CD4-positive, alpha-beta T cell treated with Interleukin-17A for 1 hour (primary cell): ENCODE results near the gene CKAP5.
"Not testable (repeated sequence)": the region's sequence is repeated elsewhere in the genome, so short reads cannot be mapped to it uniquely, and the experiment has no call there.

Source experiments
- DNase-seq: peaks from one replicate; pipeline ENCODE4 v3.0.0-alpha.2; 2020

CKAP5 gene

GRCh38 chr11:46725338-46726205 is 120.5 kb downstream of the CKAP5 start:
- DNase-seq = no peak

DNA sequence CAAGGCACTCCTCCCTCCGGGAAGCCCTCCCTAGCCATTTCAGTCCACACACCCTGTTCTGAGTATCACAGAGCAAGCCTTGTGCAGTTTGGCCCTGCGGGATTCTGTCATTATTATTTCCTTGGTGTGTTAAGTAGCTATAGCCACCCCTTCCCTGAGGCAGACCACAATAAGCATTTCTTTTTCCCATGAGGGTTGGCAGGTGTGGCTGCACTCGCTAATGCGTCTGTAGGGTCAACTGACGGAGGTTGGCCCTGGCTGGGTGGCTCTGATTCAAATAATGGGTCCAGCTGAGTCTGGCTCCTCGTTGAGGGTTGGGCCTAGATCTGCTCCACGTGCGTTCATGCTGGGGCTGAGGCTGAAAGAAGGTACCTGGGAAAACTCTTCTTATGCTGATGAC is 122.0 kb downstream of the CKAP5 start:
- no peak for DNase-seq

DNA sequence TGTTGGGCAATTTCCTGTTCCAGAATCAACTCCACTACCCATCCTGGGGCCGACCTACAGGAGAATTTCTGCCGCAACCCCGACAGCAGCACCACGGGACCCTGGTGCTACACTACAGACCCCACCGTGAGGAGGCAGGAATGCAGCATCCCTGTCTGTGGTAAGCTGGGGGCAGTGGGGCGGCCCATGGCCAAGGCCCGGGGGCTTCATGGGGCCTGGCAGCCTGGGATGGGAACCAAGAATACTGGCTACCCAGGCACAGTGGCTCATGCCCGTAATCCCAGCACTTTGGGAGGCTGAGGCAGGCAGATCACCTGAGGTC is 122.8 kb downstream of the CKAP5 start:
- no peak for DNase-seq

DNA sequence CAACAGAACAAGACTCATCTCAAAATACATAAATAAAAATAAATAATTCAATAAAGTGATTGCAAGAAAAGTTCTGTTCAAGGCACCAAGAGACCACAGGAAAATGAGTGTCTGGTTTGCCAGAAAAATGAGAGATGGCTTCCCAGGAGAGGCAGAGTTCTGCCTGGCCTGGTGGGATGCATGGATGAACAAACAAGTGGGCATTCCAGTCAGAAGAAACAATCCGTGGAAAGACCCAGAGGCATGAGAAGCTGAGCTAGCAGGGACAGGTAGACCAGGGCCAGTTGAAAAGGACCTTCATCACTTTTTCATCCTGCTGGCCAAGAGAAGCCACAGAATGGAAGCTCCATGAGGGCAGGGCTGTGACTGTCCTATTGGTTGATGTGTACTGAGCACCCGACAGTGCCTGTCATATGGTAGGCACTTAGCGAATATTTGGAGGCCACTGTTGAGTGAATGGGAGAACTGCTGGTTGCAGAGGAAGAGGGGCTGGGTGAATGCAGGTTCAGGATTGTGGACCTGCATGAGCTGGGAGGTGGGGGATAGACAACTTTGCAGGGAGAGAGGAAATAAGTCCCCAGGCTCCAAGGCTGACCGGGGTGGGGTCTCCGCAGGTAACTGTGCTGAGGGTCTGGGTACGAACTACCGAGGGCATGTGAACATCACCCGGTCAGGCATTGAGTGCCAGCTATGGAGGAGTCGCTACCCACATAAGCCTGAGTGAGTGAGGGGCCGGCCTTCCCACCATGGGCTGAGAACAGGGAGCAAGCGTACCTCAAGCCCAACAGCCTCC is 123.3 kb downstream of the CKAP5 start:
- DNase-seq = no peak

DNA sequence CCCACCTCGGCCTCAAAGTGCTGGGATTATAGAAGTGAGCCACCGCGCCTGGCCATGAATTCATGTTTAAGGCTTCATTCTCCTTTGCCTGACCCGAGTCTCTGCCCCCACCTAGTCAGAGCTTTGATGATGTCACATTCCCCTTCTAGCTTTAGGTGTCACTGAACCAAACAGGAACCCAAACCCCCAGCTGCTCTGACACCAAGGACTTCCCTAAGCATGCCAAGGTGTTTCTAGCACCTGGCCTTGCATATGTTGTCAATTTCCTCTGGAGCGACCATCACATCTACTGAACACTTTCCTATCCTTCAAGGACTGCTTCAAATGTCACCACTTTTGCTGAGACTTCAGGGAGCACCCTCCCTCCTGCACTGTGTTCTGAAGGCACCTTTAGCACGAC is 124.8 kb downstream of the CKAP5 start:
- DNase-seq = no peak

DNA sequence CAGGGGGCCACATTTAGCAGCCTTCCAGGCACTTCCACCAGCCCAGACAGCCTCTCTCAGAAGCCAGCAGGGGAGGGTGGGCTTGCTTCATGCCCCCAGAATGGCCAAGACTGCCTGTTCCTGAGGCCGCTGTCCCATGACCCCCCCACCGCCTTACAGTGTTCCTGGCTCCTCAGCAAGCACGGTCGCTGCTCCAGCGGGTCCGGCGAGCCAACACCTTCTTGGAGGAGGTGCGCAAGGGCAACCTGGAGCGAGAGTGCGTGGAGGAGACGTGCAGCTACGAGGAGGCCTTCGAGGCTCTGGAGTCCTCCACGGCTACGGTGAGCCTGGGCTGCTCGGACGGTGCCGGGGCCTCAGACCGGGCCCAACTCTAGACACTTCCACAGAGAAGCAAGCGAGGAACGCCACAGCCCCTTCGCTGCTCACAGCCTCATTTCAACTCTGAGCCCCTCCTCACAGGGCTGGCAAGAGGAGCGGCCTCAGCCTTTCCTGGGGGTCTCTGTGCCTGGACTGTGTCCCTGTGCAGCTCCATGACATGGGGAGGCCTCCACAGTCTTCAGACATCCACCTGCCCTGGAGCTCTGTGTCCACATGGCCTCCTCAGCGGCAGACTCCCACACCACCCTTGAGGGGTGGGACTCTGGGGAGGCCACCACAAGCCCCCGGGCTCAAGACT is 126.4 kb downstream of the CKAP5 start:
- no peak for DNase-seq

DNA sequence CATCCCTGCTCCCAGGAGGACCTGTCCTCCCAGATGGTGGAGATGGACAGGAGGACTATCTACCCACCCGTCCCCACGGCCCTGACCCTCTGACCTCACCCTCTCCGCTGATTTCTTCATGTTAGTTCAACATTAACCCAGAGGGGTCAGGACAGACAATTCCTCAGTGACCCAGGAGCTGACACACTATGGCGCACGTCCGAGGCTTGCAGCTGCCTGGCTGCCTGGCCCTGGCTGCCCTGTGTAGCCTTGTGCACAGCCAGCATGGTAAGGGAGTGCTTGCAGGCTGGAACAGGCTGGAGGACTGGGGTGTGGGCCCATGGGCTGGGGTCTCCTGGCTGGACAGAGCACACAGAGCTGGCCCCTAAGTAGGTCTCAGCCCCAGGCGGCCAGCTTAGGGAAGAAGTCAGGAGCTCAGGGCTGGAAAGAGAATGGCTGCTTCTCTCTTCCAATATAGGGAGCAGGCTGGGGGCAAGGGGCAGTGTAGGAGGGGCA is 127.0 kb downstream of the CKAP5 start, which contains the start of gene F2:
Gene F2 (plus strand): TSS at position 166 of the 495 bp plus-strand sequence. CDS start 23 bp downstream, at position 189.
- DNase-seq = no peak

- DNase-seq = no peak
Observed at GRCh38 chr11:46718155-46719019, 127.7 kb downstream of the CKAP5 start.

GRCh38 chr11:46717825-46718154 is 128.3 kb downstream of the CKAP5 start:
- DNase-seq = not testable (repeated sequence)

- DNase-seq = no peak
Observed at GRCh38 chr11:46712874-46713576, 133.1 kb downstream of the CKAP5 start.

DNA sequence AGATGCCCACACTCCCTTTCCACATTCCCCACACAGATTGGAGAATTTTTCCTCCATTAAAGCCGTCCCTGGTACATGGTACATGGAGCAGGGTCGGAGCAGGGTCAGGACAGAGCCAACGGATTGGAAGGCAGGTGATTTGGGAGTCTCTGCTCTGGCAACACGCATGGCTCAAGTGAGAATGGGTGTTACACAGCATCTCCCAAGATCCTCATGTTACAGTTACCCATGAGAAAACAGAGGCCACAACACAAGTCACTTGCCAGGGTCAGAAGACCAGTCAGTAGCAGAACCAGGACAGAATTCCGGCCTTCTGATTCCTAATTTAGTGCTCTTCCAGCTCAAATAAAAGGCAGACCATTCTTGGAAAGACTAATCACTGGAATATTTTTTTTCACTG is 134.8 kb downstream of the CKAP5 start:
- DNase-seq = no peak

- no peak for DNase-seq
Observed at GRCh38 chr11:46710821-46711269, 135.2 kb downstream of the CKAP5 start.

- not testable (repeated sequence) for DNase-seq
Observed at GRCh38 chr11:46709351-46709750, 136.7 kb downstream of the CKAP5 start.

DNA sequence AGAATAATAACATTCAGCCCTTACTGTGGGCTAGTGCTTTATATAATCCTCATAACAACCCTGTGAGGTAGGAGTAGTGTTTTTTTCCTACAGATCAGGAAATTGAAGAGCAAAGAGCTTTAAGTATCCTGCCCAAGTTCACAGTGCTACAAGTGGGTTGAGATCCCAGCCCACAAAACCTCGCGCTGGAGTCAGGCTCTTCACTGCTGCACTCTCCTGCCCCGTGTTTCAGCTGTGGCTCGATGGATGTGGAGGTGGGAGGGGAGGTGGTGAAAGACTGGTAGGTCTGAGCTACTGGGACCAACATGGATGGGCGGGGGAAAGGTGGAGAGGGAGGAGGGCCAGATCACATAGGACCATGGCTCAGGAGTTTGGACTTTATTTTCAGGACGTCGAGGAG is 139.2 kb downstream of the CKAP5 start:
- no peak for DNase-seq

- no peak for DNase-seq
Observed at GRCh38 chr11:46705070-46705688, 140.9 kb downstream of the CKAP5 start.

GRCh38 chr11:46701078-46701654 is 144.9 kb downstream of the CKAP5 start:
- DNase-seq = no peak

GRCh38 chr11:46700241-46701077 is 145.6 kb downstream of the CKAP5 start, which contains the start of the genes ARHGAP1 and ZNF408:
Gene ARHGAP1, minus strand, starts transcription at chr11:46700619. Its CDS starts 4,512 bp downstream, at chr11:46696107.
Gene ZNF408, plus strand, starts transcription at chr11:46701031. Its CDS starts 17 bp downstream, at chr11:46701048.
- peak; percentile 99 for DNase-seq

GRCh38 chr11:46698597-46698996 is 147.5 kb downstream of the CKAP5 start:
- no peak for DNase-seq

DNA sequence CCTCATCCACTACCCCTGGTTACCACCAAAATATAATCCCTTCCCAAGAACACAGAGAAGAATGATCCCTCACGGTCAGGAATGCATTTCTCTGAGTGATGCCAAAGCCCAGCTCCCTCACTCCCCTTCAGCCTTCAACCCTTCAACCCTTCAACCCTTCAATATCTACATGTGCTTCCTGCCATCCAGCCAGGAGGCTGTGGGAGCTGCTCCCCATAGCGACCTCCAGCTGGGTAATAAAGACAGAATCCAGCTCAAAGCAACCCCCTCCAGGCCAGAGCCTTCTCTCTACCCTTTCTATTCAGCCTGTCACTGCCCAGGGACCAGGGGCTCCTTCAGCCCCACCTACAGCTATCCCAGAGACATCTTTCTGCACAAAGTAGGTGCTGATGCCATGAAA is 148.4 kb downstream of the CKAP5 start:
- DNase-seq = no peak

GRCh38 chr11:46697303-46697702 is 148.8 kb downstream of the CKAP5 start:
- DNase-seq = no peak
